DND-41 (cell line): ENCODE data around the gene PSMG4.

ENCODE experiments used
- ATAC-seq: fragments of 200-7000 bp; cut with Tn5 transposase; 3 replicates; pipeline ENCODE4 v1.9.1; 2021; ENCODE audit warnings: low read depth; ENCODE audit not compliant: insufficient read depth
- DNase-seq: peaks from one replicate; pipeline ENCODE4 v3.0.0-alpha.2; 2020
- H2AFZ ChIP-seq: 2 replicates; pipeline ENCODE4 v1.6.0; 2012; ENCODE audit warnings: low read depth, low read length
- H3K27ac ChIP-seq: 2 replicates; pipeline ENCODE4 v1.5.1; 2012; ENCODE audit warnings: low read length, inconsistent platforms
- H3K27me3 ChIP-seq: fragments of 200-600 bp; sonication (generic); 2 replicates; pipeline ENCODE4 v1.6.0; 2012; ENCODE audit warnings: low read length, mild to moderate bottlenecking, inconsistent platforms; ENCODE audit not compliant: insufficient read depth, poor library complexity
- H3K36me3 ChIP-seq: 2 replicates; pipeline ENCODE4 v1.5.1; 2012; ENCODE audit warnings: low read length, inconsistent platforms; ENCODE audit not compliant: insufficient read depth
- H3K4me1 ChIP-seq: 2 replicates; pipeline ENCODE4 v1.5.1; 2012; ENCODE audit warnings: mild to moderate bottlenecking, low read length; ENCODE audit not compliant: insufficient read depth
- H3K4me2 ChIP-seq: 2 replicates; pipeline ENCODE4 v1.6.0; 2012; ENCODE audit warnings: mild to moderate bottlenecking, moderate library complexity, low read length, inconsistent platforms; ENCODE audit not compliant: insufficient read depth
- H3K4me3 ChIP-seq, 2 experiments: fragments of 200-600 bp in 1 of 2; shearing (Covaris generic) in 1 of 2; 2 replicates each; pipeline ENCODE4 v1.5.1; 2012 to 2016; ENCODE audit warnings: inconsistent platforms in 2 of 2, low read length in 2 of 2, mild to moderate bottlenecking in 2 of 2, low read depth in 1 of 2, moderate library complexity in 1 of 2
- H3K79me2 ChIP-seq: 2 replicates; pipeline ENCODE4 v1.6.0; 2012; ENCODE audit warnings: low read length, inconsistent platforms; ENCODE audit not compliant: insufficient read depth
- H3K9ac ChIP-seq: 2 replicates; pipeline ENCODE4 v1.6.0; 2012; ENCODE audit warnings: low read depth, mild to moderate bottlenecking, inconsistent platforms, low read length, moderate library complexity
- H3K9me3 ChIP-seq: 2 replicates; pipeline ENCODE4 v1.5.1; 2012; ENCODE audit warnings: low read length, moderate library complexity, mild to moderate bottlenecking, inconsistent platforms; ENCODE audit not compliant: insufficient read depth, severe bottlenecking
- H4K20me1 ChIP-seq: 2 replicates; pipeline ENCODE4 v1.6.0; 2012; ENCODE audit warnings: low read length; ENCODE audit not compliant: insufficient read depth
- CTCF ChIP-seq: IDR thresholded peaks from 2 replicates; pipeline ENCODE4 v1.5.1; 2012; ENCODE audit warnings: borderline replicate concordance, low read length, moderate library complexity, mild to moderate bottlenecking; ENCODE audit not compliant: poor library complexity, severe bottlenecking; ENCODE audit errors: extremely low read depth
- EZH2 ChIP-seq: IDR thresholded peaks from 3 replicates; pipeline ENCODE4 v1.6.1; 2012; ENCODE audit warnings: borderline replicate concordance, low read depth, mild to moderate bottlenecking, moderate library complexity, low read length, inconsistent platforms; ENCODE audit not compliant: severe bottlenecking

Gene PSMG4

GRCh38 chr6:3292431-3293197, 33.9 kb downstream of the PSMG4 start:
- TF ChIP-seq EZH2 (no peak), CTCF (no peak)
- no peaks in the 10 kb centered on the region for H3K79me2 ChIP-seq
- ATAC-seq = no peak

GRCh38 chr6:3293271-3294155, 34.8 kb downstream of the PSMG4 start:
- H3K27ac ChIP-seq = no peak overlapping the region
- H3K9ac ChIP-seq = no peak overlapping the region
- peaks cover 4% of the 10 kb centered on the region; the same call in 1 of the 2 replicates for H4K20me1 ChIP-seq
- no peaks in the 10 kb centered on the region for H3K79me2 ChIP-seq
- H3K4me1 ChIP-seq = no peaks in the 10 kb centered on the region
- H3K9me3 ChIP-seq = no peaks in the 10 kb centered on the region
- no peaks in the 10 kb centered on the region for H3K36me3 ChIP-seq
- DNase-seq (no peak), ATAC-seq (no peak)
- TF ChIP-seq CTCF (no peak), EZH2 (no peak)
- H2AFZ ChIP-seq = no peak overlapping the region
- no peak overlapping the region for H3K4me3 ChIP-seq
- no peaks in the 10 kb centered on the region for H3K27me3 ChIP-seq
- no peak overlapping the region for H3K4me2 ChIP-seq

More at GRCh38 chr6:3292431-3293197, 33.9 kb downstream of the PSMG4 start:
- Histone ChIP-seq H4K20me1 (peaks cover 4% of the 10 kb centered on the region; the same call in 1 of the 2 replicates), H3K36me3 (no peaks in the 10 kb centered on the region), H2AFZ (no peak overlapping the region), H3K4me2 (no peak overlapping the region), H3K4me3 (no peak overlapping the region), H3K9ac (no peak overlapping the region), H3K9me3 (no peaks in the 10 kb centered on the region), H3K27me3 (no peaks in the 10 kb centered on the region), H3K27ac (no peak overlapping the region), H3K4me1 (no peaks in the 10 kb centered on the region)
- DNase-seq = no peak

GRCh38 chr6:3294396-3294795, 35.6 kb downstream of the PSMG4 start:
- H3K79me2 ChIP-seq = no peaks in the 10 kb centered on the region
- H2AFZ ChIP-seq = no peak overlapping the region
- ATAC-seq (no peak), DNase-seq (no peak)
- H3K36me3 ChIP-seq = no peaks in the 10 kb centered on the region
- H3K4me3 ChIP-seq = no peak overlapping the region
- no peaks in the 10 kb centered on the region for H3K27me3 ChIP-seq
- no peaks in the 10 kb centered on the region for H3K4me1 ChIP-seq
- H3K27ac ChIP-seq = no peak overlapping the region
- TF ChIP-seq CTCF = no peak
- no peak for TF ChIP-seq EZH2
- no peaks in the 10 kb centered on the region for H3K9me3 ChIP-seq
- no peak overlapping the region for H3K4me2 ChIP-seq
- H3K9ac ChIP-seq = no peak overlapping the region
- peaks cover 4% of the 10 kb centered on the region; the same call in 1 of the 2 replicates for H4K20me1 ChIP-seq
